GM12891 (cell line): Measurements from ENCODE around the gene PRKCE.

Experiments used
- POLR2A ChIP-seq: IDR thresholded peaks from 2 replicates; pipeline ENCODE4 v1.6.1; 2011; ENCODE audit warnings: low read depth, low read length, control low read depth
- POLR2AphosphoS5 ChIP-seq: IDR thresholded peaks from 2 replicates; pipeline ENCODE4 v1.6.1; 2011; ENCODE audit warnings: low read depth, low read length, control low read depth
- POU2F2 ChIP-seq: IDR thresholded peaks from 2 replicates; pipeline ENCODE4 v1.6.1; 2011; ENCODE audit warnings: low read depth, mild to moderate bottlenecking, control low read depth, low read length, moderate library complexity
- TAF1 ChIP-seq: IDR thresholded peaks from 2 replicates; pipeline ENCODE4 v1.6.1; 2011; ENCODE audit warnings: low read depth, low read length, control low read depth

GRCh38 chr2:45754131-45755010 lies 102.9 kb downstream of the PRKCE start:
- no peak for TF ChIP-seq POLR2A
- no peak for TF ChIP-seq TAF1
- TF ChIP-seq POLR2AphosphoS5 = no peak
- no peak for TF ChIP-seq POU2F2
